Measurements from ENCODE around the gene HIRA. TPM values are rescaled to one million over a fixed set of nuclear protein-coding genes. Genes with fewer than 3 reads are reported as not detected.

The HIRA gene
- total and polyA plus RNA-seq, 2 of the 8 experiments (the other 6 are each of a cell fraction or from before 2014, with no cell fraction given) = 34.9 to 67.2 TPM

DNA sequence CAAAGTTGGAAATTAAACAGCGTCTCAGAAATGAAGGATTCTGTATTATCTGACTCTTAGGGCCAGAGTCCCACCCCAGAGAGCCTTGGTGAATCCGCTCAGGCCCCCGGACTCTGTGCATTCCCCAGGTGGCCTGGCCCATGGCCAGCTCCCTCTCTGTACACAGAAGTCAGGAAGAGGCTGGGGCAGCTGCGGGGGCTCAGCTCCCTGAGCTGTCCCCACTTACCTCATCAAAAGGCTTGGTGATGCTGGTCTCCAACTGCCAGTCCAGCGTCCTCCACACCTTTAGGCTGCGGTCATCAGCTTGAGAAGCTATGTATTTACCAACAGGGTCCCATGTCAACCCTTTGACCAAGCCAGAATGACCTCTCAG is 35.0 kb downstream of the HIRA start:
- H2AFZ ChIP-seq (ENCODE audit: low read length) = no peak overlapping the region
- no peak overlapping the region for H4K91ac ChIP-seq (replicated peaks; ENCODE audit: insufficient read length, low read length)
- POLR2A ChIA-PET (ENCODE audit: partially characterized antibody) = interaction anchor here (1.2 to 2.5 kb wide), 5 partner anchors 8 to 83 kb away, joined by 3 to 9 read pairs (median 4); partner anchors contain the start of genes CDC45 and UFD1
- H4K20me1 ChIP-seq (replicated peaks in 1 of 2; ENCODE audit: control insufficient read depth in 1 of 2, insufficient read depth in 2 of 2, low read length in 2 of 2) = peaks cover 2 to 7% of the 10 kb centered on the region in 2 experiments
- peaks cover 22 to 61% (median 48%) of the 10 kb centered on the region in 4 experiments for H3K36me3 ChIP-seq (ENCODE audit: control insufficient read depth in 2 of 4, insufficient read depth in 4 of 4, low read length in 3 of 4)
- FAIRE-seq (no peak), DNase-seq (ENCODE audit: low read depth in 1 of 2, low spot score in 2 of 2) (no peak)
- no peak overlapping the region for H2BK20ac ChIP-seq (ENCODE audit: low read length)
- no peak overlapping the region for H2BK15ac ChIP-seq (ENCODE audit: low read length)
- H3K4me2 ChIP-seq (ENCODE audit: insufficient read depth in 1 of 2, low read depth in 2 of 2, low read length in 2 of 2) = no peak overlapping the region
- no peaks in the 10 kb centered on the region for H3K9me3 ChIP-seq (ENCODE audit: insufficient read depth in 2 of 2, low read depth in 1 of 2, low read length in 1 of 2)
- 95% methylated on average over 6 of the region's 6 CpGs; no CpG with 5 or more reads in 1 of the 2 experiments for WGBS, 2 experiments (ENCODE audit: extremely low coverage in 1 of 2, insufficient coverage in 1 of 2, insufficient read length in 1 of 2, insufficient replicate concordance in 2 of 2, low coverage in 1 of 2, low lambda C conversion rate in 2 of 2, missing lambda C conversion rate in 1 of 2)
- no peaks in the 10 kb centered on the region for H3K23me2 ChIP-seq (ENCODE audit: low read depth, low read length)
- H3K23ac ChIP-seq (ENCODE audit: insufficient read length) = no peak overlapping the region
- H3K56ac ChIP-seq (replicated peaks; ENCODE audit: insufficient read length, low read depth, low read length) = no peak overlapping the region
- no peak overlapping the region for H4K5ac ChIP-seq (ENCODE audit: insufficient read length, low read depth, low read length)
- no peak overlapping the region for H3K14ac ChIP-seq (ENCODE audit: insufficient read length)
- H3K79me2 ChIP-seq (ENCODE audit: control insufficient read depth in 1 of 2, insufficient read depth in 2 of 2, low read length in 2 of 2) = no peaks in the 10 kb centered on the region
- no peak overlapping the region for H4K8ac ChIP-seq (ENCODE audit: extremely low read depth, insufficient read depth, low read length)
- no peak overlapping the region for H3K4ac ChIP-seq (replicated peaks; ENCODE audit: insufficient read length, low read depth, low read length)
- no peaks in the 10 kb centered on the region for H3K79me1 ChIP-seq (ENCODE audit: low read depth, low read length)
- no peak overlapping the region for H3K4me3 ChIP-seq (ENCODE audit: extremely low read depth in 1 of 4, insufficient read depth in 2 of 4, low read depth in 3 of 4, low read length in 4 of 4)
- TF ChIP-seq TCF12 (IDR thresholded peaks at IDR 0.05; ENCODE audit: low read depth, low read length) = no peak
- no peak for TF ChIP-seq SIX5 (IDR thresholded peaks at IDR 0.05; ENCODE audit: low read depth, low read length)
- no peak for TF ChIP-seq NANOG (IDR thresholded peaks at IDR 0.05; ENCODE audit: insufficient read depth, low read depth, low read length, poor library complexity, severe bottlenecking)
- no peak for TF ChIP-seq JUND (IDR thresholded peaks at IDR 0.05; ENCODE audit: low read length)
- H3K4me1 ChIP-seq (replicated peaks in 1 of 4; ENCODE audit: control insufficient read depth in 3 of 4, insufficient read depth in 4 of 4, low read length in 3 of 4) = no peaks in the 10 kb centered on the region
- H3K18ac ChIP-seq (ENCODE audit: extremely low read depth, low read length) = no peak overlapping the region
- H3K27me3 ChIP-seq (replicated peaks in 1 of 4; ENCODE audit: control insufficient read depth in 3 of 4, extremely low read depth in 1 of 4, insufficient read depth in 3 of 4, low read length in 3 of 4) = no peaks in the 10 kb centered on the region
- no peak overlapping the region for H2BK120ac ChIP-seq (replicated peaks; ENCODE audit: low read depth, low read length)
- no peak overlapping the region for H3K9ac ChIP-seq (replicated peaks in 1 of 4; ENCODE audit: extremely low read depth in 1 of 4, low read depth in 3 of 4, low read length in 3 of 4)
- H2AK5ac ChIP-seq (ENCODE audit: low read depth, low read length) = no peak overlapping the region
- H3K27ac ChIP-seq (ENCODE audit: low read depth, low read length) = no peak overlapping the region
- H2BK5ac ChIP-seq (ENCODE audit: low read depth, low read length) = no peak overlapping the region
- CTCF ChIA-PET (ENCODE audit: partially characterized antibody) = interaction anchor here (1.0 to 1.7 kb wide), 3 partner anchors 73 to 216 kb away, joined by 3 to 4 read pairs (median 4); no protein-coding TSS in a partner anchor
- no peak overlapping the region for H2BK12ac ChIP-seq (ENCODE audit: low read depth, low read length)
